ENCODE data around the gene CPNE5.

Gene CPNE5

DNA sequence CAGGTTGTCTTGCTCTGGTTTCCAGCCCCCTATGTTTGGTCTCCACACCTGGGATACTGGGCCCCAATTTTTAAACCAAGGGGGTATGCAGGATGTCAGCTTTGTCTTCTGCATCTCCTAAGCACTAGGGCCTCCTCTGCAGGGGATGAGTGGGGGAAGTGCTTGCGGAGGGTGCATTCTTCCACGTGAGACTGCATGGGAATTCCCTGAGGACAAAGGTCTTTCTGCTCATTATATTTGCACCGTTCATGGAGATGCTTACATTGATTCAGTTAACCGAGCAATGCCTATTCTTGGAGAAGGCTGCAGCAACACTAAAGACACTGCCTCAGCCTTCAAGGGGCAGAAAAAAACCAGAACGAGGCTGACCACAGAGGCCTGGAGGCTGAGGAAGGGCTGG, 96.2 kb downstream of the CPNE5 start:
- no peak overlapping the region for H3K4me3 ChIP-seq (ENCODE audit: low read depth, low read length)
- TF ChIP-seq CTCF (IDR thresholded peaks at IDR 0.05; ENCODE audit: insufficient read depth, low read depth, low read length, missing control alignments) = no peak
- no peak for DNase-seq (ENCODE audit: low read depth)

DNA sequence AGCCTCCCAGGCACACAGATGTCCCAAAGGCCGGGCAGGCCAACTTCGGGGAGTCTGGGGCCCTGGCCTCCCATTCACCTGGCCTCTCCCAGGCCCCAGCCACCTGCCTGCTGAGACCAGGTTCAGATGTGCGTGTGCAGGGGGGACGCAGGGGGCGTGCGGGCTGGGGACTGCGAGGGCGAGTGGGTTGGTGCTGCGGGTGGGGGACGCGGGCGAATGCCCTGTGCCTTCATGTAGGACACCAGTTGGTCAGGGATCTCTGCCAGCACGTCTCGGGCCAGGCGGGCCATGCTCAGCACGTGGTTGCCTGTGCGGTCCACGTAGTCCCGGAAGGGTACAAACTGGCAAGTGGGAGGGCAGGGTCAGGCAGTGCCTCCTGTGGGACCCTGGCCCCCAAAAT, 97.1 kb downstream of the CPNE5 start:
- no peak overlapping the region for H3K4me3 ChIP-seq (ENCODE audit: low read depth, low read length)
- DNase-seq (ENCODE audit: low read depth) = no peak
- TF ChIP-seq CTCF (IDR thresholded peaks at IDR 0.05; ENCODE audit: insufficient read depth, low read depth, low read length, missing control alignments) = no peak

- H3K4me3 ChIP-seq (ENCODE audit: low read depth, low read length) = no peak overlapping the region
- TF ChIP-seq CTCF (IDR thresholded peaks at IDR 0.05; ENCODE audit: insufficient read depth, low read depth, low read length, missing control alignments) = no peak
- DNase-seq (ENCODE audit: low read depth) = no peak
Observed at GRCh38 chr6:36740818-36741179, 98.4 kb downstream of the CPNE5 start.

DNA sequence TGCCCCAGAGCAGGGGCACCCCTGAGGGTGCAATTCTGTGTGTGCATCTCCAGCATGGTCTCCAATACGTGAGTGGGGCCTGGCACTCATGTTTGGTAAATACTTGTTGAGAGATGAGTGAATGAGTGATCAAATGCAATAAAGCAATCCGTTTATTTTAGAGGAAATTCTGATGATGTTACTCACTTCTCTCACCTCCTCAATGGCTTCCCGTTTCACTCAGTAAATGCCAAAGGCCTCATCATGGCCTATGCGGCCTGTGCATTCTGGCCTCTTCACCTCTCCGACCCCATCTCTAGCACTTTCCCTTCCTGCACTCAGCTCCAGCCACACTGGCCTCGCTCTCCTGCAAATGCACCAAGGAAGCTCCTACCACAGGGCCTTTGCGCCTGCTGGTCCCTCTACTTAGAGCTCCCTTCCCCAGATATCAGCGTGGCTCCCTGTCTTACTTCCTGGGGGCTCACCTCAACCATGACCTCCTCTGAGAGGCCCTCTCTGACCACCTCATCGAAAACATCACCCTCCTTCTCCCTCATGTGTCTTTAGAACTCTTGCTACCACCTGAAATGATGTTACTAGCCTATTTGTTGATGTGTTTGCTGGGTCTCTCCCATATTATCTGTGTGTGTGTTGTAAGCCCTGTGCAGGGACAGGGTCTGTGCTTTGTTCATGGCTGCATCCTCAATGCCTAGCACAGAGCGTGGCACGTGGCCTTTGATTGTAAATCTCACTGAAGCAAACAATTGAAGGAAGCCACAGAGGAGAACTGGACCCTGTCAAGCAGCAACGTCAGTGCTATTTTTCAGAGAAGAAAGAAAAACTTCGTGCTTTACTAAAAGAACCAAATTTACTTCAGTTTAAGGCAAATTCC, 99.1 kb downstream of the CPNE5 start:
- no peak overlapping the region for H3K4me3 ChIP-seq (ENCODE audit: low read depth, low read length)
- DNase-seq (ENCODE audit: low read depth) = no peak
- TF ChIP-seq CTCF (IDR thresholded peaks at IDR 0.05; ENCODE audit: insufficient read depth, low read depth, low read length, missing control alignments) = no peak

- H3K4me3 ChIP-seq (ENCODE audit: low read depth, low read length) = no peak overlapping the region
- no peak for TF ChIP-seq CTCF (IDR thresholded peaks at IDR 0.05; ENCODE audit: insufficient read depth, low read depth, low read length, missing control alignments)
- no peak for DNase-seq (ENCODE audit: low read depth)
Observed at GRCh38 chr6:36738108-36738507, 101.1 kb downstream of the CPNE5 start.

DNA sequence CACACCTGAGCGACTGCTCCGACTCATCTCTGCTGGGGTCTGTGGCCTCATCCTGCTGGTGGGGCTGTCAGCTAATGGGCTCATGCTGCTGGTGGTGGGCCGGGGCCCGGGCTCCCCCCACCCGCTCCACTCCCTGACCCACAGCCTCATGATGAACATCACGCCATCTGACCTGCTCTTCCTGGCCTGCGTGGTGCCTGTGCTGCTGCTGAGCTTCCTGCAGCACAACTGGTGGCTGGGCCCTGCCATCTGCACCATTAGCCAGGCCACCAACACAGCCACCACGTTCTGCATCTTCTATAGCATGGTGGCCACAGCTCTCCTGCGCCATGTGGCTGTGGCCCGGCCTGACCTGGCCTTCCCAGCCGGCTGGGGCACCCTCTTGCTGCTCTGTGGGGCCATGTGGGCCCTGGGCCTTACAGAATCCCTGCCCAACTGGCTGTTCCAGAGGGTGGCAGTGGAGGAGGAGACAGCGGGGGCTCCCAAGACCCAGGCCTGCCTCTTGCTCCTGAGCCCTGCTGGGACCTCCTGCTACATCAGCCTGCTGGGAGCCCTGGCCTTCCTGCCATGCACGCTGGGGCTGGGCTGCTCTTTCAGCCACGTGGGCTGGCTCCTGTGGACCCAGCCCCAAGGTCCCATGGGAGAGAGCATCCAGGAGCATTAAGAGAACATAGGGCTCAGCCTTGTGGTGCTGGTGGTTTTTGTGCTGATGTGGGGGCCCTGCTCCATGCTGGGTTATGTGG, 102.0 kb downstream of the CPNE5 start:
- DNase-seq (ENCODE audit: low read depth) = no peak
- no peak overlapping the region for H3K4me3 ChIP-seq (ENCODE audit: low read depth, low read length)
- no peak for TF ChIP-seq CTCF (IDR thresholded peaks at IDR 0.05; ENCODE audit: insufficient read depth, low read depth, low read length, missing control alignments)

All from GM12865 (cell line).